ENCODE results near the gene ZBTB5. TPM values are rescaled to one million over a fixed set of nuclear protein-coding genes. Genes with fewer than 3 reads are reported as not detected.

The ZBTB5 gene
- total and polyA plus RNA-seq, 2 of the 8 experiments (the other 6 are each of a cell fraction or from before 2014, with no cell fraction given) = 13.3 to 14.5 TPM

- no peak overlapping the region for H3K23ac ChIP-seq (ENCODE audit: insufficient read length)
- TF ChIP-seq CHD2 (IDR thresholded peaks at IDR 0.05; ENCODE audit: low read length) (no peak), POU5F1 (IDR thresholded peaks at IDR 0.05; ENCODE audit: low read depth, low read length) (no peak), CBX5 (IDR thresholded peaks at IDR 0.05; ENCODE audit: low read depth, low read length) (no peak), CREB1 (IDR thresholded peaks at IDR 0.05) (no peak), GABPA (IDR thresholded peaks at IDR 0.05; ENCODE audit: borderline replicate concordance, insufficient read depth, low read length) (no peak), SAP30 (IDR thresholded peaks at IDR 0.05; ENCODE audit: insufficient read depth, insufficient replicate concordance, low read length) (no peak), RAD21 (IDR thresholded peaks at IDR 0.05 in 1 of 2, conservative IDR thresholded peaks at IDR 0.05 in 1 of 2; ENCODE audit: low read depth in 2 of 2, low read length in 2 of 2) (no peak), GTF2F1 (IDR thresholded peaks at IDR 0.05; ENCODE audit: borderline replicate concordance, low read depth, low read length) (no peak), JUND (IDR thresholded peaks at IDR 0.05; ENCODE audit: low read length) (no peak), JUN (IDR thresholded peaks at IDR 0.05; ENCODE audit: low read depth, low read length) (no peak)
Observed at GRCh38 chr9:37452611-37453010, 12.6 kb downstream of the ZBTB5 start.

More at GRCh38 chr9:37452611-37453010, 12.6 kb downstream of the ZBTB5 start:
- H3K27ac ChIP-seq (ENCODE audit: low read depth, low read length) = no peak overlapping the region
- ChIA-PET POLR2A (ENCODE audit: partially characterized antibody) (interaction anchor here (1.0 to 3.7 kb wide), 4 partner anchors 10 to 19 kb away, joined by 4 to 18 read pairs (median 4); partner anchors contain the start of gene ZBTB5), CTCF (ENCODE audit: partially characterized antibody) (interaction anchor here (0.9 kb wide), 1 partner anchor 38 kb away, joined by 3 read pairs; no protein-coding TSS in a partner anchor)
- H2BK120ac ChIP-seq (replicated peaks; ENCODE audit: low read depth, low read length) = no peak overlapping the region
- no peak overlapping the region for H3K14ac ChIP-seq (ENCODE audit: insufficient read length)
- no peak overlapping the region for H2AK5ac ChIP-seq (ENCODE audit: low read depth, low read length)
- H3K79me2 ChIP-seq (ENCODE audit: control insufficient read depth in 1 of 2, insufficient read depth in 2 of 2, low read length in 2 of 2) = peaks cover 7 to 93% of the 10 kb centered on the region in 2 experiments
- peaks cover 0 to 3% (median 1%) of the 10 kb centered on the region in 4 experiments; a peak in 2 of 7 replicates for H3K4me1 ChIP-seq (replicated peaks in 1 of 4; ENCODE audit: control insufficient read depth in 3 of 4, insufficient read depth in 4 of 4, low read length in 3 of 4)
- H4K91ac ChIP-seq (replicated peaks; ENCODE audit: insufficient read length, low read length) = no peak overlapping the region
- H2AFZ ChIP-seq (ENCODE audit: low read length) = no peak overlapping the region
- H3K56ac ChIP-seq (replicated peaks; ENCODE audit: insufficient read length, low read depth, low read length) = no peak overlapping the region
- no peak overlapping the region for H2BK12ac ChIP-seq (ENCODE audit: low read depth, low read length)
- H3K36me3 ChIP-seq (ENCODE audit: control insufficient read depth in 2 of 4, insufficient read depth in 4 of 4, low read length in 3 of 4) = no peaks in the 10 kb centered on the region; a peak in 1 of 8 replicates
- no peak overlapping the region for H2BK15ac ChIP-seq (ENCODE audit: low read length)
- no peak for FAIRE-seq
- whole genome bisulfite sequencing, 2 experiments (ENCODE audit: extremely low coverage in 1 of 2, insufficient coverage in 1 of 2, insufficient read length in 1 of 2, insufficient replicate concordance in 2 of 2, low coverage in 1 of 2, low lambda C conversion rate in 2 of 2, missing lambda C conversion rate in 1 of 2) = 87% methylated on average over 1 of the region's 1 CpG; no CpG with 5 or more reads in 1 of the 2 experiments
- peaks cover 16 to 34% of the 10 kb centered on the region in 2 experiments for H4K20me1 ChIP-seq (replicated peaks in 1 of 2; ENCODE audit: control insufficient read depth in 1 of 2, insufficient read depth in 2 of 2, low read length in 2 of 2)
- no peak overlapping the region for H4K8ac ChIP-seq (ENCODE audit: extremely low read depth, insufficient read depth, low read length)
- H3K9ac ChIP-seq (replicated peaks in 1 of 4; ENCODE audit: extremely low read depth in 1 of 4, low read depth in 3 of 4, low read length in 3 of 4) = no peak overlapping the region
- H3K27me3 ChIP-seq (replicated peaks in 1 of 4; ENCODE audit: control insufficient read depth in 3 of 4, extremely low read depth in 1 of 4, insufficient read depth in 3 of 4, low read length in 3 of 4) = no peaks in the 10 kb centered on the region
- no peak overlapping the region for H2BK5ac ChIP-seq (ENCODE audit: low read depth, low read length)
- H3K9me3 ChIP-seq (ENCODE audit: insufficient read depth in 2 of 2, low read depth in 1 of 2, low read length in 1 of 2) = no peaks in the 10 kb centered on the region; a peak in 1 of 4 replicates
- no peaks in the 10 kb centered on the region for H3K23me2 ChIP-seq (ENCODE audit: low read depth, low read length)
- peaks cover 15% of the 10 kb centered on the region for H3K79me1 ChIP-seq (ENCODE audit: low read depth, low read length)
- no peak overlapping the region for H4K5ac ChIP-seq (ENCODE audit: insufficient read length, low read depth, low read length)
- no peak overlapping the region for H3K4me3 ChIP-seq (ENCODE audit: extremely low read depth in 1 of 4, insufficient read depth in 2 of 4, low read depth in 3 of 4, low read length in 4 of 4)
- no peak for DNase-seq (ENCODE audit: low read depth in 1 of 2, low spot score in 2 of 2)
- no peak overlapping the region for H3K4me2 ChIP-seq (ENCODE audit: insufficient read depth in 1 of 2, low read depth in 2 of 2, low read length in 2 of 2)
- no peak overlapping the region for H3K4ac ChIP-seq (replicated peaks; ENCODE audit: insufficient read length, low read depth, low read length)
- no peak overlapping the region for H3K18ac ChIP-seq (ENCODE audit: extremely low read depth, low read length)
- no peak overlapping the region for H2BK20ac ChIP-seq (ENCODE audit: low read length)

All from H1 (cell line).